DMS79 treated with DMSO at 0.1 percent for 48 hours (cell line): ENCODE data around the gene PAX1.

Source experiments
- DNase-seq: peaks from one replicate; lab custom pipeline; 2025; lab: John Stamatoyannopoulos, UW

The PAX1 gene

DNA sequence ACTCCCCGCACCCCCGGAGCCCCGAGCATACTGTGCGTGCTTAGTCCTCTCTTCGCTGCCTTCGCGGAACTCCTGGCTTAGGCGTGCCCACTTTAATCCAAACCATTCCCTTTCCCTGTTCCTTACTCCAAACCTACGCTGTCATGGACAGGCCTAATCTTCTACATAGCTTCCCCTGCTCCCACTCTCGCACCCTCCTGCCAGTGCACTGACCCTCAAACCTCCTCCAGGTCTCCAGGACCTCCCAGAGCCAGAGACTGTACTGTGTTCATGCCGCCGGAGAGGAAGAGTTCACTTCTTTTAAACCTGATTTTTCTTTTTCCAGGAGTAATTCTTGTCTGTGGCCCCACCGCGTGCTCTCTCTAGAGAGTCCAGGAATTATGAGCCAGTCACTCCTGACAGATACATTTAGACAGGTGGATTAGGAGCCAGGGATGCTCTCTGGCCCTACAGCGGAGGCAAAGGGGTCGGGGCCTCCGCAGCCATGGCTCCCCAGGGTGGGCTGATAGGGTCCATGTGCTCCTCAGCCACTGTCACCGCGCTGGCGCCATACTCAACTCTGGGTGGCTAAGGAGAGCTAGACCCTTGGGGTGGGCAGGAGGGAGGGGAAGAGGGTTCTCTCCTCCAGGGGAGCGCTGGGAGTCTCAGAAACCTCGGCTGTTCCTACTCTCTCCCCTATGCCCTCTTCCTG is 1.6 kb upstream of the PAX1 start:
- DNase-seq: no peak

DNA sequence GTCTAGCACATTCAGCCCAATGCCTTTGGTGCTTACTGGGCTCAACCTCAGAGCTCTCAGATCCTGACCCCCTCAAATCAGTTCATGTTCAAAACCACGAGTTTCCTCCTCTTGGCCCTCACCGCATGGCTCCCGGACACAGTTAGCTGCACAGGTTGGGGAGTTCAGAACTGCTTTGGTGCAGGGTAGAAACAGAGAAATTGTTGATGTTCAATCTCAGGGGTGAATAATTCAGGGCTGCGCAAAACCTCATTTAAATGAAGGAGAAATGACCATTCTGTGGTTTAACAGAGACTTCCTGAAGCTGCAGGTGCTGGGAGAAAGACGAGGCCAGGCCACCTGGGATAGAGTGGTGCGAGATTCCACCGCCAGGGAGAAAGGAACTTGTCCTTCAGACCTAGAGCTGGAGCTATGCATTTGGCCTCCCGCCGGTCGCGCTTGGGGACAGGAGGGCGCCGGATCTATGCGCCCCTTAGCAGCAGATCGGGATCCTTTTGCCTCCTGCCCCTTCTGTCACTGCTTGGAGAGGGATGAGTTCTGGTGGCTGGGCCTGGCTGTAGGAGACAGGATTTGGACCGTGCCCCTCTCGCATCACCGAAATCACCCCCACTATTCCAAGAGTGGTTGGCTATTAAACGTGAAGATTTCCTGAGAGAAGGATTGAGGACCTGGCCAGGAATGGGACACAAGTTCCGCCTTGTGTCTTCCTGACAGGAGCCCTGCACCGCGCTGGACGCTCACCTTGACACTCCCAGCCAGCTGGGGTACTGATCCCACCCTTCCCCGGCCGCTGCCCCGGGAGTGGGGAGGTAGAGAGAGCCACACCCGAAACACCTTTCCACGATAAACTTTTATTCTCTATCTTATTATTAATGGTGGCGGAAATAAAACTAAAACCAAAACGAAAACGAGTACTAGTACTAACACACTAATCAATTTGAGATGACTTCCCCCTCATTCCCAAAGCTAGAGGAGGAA is 767 bp upstream of the PAX1 start:
- DNase-seq: no peak

DNA sequence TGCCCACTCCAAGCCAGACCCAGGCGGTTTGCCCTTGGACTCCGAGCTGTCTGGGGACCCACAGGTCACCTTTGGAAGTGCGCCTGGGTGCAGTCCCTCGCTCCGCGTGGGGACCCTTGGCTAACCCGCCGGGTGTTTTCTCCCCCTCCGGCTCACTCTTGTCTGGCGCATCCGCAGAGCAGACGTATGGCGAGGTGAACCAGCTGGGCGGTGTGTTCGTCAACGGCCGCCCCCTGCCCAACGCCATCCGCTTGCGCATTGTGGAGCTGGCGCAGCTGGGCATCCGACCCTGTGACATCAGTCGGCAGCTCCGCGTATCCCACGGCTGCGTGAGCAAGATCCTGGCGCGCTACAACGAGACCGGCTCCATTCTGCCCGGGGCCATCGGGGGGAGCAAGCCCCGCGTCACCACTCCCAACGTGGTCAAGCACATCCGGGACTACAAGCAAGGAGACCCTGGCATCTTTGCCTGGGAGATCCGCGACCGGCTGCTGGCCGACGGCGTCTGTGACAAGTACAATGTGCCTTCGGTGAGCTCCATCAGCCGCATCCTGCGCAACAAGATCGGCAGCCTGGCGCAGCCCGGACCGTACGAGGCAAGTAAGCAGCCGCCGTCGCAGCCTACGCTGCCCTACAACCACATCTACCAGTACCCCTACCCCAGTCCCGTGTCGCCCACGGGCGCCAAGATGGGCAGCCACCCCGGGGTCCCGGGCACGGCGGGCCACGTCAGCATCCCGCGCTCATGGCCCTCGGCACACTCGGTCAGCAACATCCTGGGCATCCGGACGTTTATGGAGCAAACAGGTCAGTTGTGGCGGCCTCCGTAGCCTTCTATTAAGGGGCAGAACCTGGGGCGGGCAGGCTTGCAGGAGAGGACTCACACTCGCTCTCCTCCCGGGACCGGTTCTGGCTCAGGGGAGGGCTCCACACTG is 1.1 kb downstream of the PAX1 start:
- no peak for DNase-seq

DNA sequence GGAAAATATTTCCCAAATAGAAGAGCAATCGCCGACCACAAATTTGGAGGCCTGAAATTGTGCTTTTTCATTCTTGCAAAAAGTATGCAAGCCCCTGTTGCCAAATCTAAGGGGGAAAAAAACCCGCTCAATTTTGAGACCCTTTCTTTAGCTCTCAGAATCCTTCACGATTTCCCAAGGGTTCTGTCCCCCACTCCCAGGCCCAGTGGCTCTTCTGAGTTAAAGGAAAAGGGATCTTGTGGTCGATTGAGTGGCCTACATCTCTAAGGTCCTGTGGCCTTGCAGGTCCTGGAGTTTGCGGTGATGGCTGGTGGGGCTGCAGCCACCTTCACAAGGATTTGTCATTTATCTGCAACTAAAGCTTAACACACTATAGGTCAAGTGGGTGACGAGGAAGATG is 1.8 kb downstream of the PAX1 start:
- DNase-seq: no peak

DNA sequence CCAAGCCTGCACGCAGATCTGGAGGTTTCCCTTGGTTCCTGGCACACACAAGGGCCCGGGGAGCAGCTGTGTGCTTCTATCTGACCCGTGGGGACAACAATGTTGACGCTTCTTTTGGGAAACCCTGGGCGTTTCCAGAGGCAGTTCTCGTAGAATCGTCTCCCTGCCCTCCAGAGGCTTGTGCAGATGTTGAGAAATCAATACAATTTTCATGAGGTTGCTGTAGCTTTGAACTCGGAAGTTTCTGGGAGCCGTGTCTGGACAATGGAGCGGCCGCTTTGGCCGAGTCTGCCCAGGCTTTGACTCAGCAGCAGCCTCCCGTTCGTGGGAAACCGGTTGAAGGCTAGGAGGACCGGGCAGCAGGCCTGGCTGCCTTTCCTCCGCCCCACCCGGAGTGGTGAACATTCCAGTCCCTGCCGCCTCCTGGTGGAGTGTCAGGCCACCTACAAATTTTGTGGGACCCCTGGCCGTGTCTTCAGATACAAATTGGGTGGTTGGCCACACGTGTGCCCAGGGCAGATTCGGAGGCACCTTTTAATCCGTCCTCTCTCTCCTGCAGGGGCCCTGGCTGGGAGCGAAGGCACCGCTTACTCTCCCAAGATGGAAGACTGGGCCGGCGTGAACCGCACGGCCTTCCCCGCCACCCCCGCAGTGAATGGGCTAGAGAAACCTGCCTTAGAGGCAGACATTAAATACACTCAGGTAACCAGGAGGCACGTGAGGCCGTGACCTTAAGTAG is 2.7 kb downstream of the PAX1 start:
- DNase-seq: no peak

DNA sequence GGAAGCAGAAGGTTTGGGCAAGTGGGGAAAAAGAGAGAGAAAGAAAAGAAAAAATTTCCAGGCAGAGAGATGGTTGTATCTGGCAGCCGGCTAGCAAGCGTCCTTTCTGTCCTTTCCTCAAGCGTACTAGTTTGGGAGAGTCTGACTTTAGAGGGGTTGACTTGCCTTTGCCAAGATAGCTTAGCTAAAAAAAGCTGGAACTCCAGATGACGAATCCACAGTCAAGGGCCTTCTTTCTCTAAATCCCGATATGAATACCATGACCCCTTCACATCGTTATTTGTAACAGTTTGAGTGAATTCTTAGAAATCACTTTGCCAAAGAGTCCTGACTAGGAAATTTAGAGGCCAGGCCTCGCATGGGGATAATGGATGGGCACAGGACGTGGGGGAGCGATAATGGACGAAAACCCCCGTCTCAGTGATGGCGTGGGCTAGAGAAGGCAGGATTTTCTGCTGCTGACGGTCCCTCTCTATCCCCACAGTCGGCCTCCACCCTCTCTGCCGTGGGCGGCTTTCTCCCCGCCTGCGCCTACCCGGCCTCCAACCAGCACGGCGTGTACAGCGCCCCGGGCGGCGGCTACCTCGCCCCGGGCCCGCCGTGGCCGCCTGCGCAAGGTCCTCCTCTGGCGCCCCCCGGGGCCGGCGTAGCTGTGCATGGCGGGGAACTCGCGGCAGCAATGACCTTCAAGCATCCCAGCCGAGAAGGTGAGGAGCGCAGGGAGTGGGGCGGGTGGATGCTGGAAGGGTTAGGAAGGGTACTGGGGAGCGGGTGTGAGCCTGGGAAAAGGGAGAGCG is 3.5 kb downstream of the PAX1 start:
- DNase-seq: no peak

DNA sequence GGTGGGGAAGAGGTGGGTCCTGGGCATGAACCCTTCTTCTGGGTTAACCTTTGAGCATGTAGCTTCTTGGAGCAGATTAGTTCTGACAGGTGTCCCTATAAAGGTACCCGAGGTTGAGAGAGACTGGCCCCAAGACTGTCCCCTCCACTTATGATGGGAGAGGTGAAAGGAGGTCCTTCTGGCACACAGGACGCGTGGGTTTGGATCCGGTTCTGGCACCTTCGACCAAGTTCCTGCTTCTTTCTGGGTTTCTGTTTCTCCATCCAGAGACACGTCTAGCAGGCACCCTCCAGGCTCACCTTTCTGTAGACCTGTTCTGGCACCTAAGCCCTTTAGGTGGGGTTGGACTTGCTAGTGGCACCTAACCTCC is 4.1 kb downstream of the PAX1 start:
- no peak for DNase-seq

DNA sequence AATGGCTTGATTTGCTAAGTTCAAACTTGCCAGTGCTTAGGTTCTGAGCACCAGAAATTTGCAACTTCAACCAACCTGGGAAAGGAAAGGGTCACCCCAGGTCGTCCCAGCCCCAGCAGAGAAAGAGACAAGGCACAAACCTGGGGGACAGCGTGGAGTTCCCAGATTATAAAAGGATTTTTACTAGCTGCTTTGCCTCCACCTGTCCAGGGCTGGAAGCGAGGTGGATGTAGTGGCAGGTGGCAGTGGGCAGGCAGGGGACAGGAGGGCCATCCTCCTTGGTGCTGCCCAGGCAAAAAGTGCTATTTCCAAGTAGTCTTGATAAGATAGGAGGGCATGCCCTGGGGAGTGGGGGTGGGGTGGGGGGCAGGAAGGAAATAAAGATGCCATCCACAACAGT is 4.9 kb downstream of the PAX1 start:
- no peak for DNase-seq

DNA sequence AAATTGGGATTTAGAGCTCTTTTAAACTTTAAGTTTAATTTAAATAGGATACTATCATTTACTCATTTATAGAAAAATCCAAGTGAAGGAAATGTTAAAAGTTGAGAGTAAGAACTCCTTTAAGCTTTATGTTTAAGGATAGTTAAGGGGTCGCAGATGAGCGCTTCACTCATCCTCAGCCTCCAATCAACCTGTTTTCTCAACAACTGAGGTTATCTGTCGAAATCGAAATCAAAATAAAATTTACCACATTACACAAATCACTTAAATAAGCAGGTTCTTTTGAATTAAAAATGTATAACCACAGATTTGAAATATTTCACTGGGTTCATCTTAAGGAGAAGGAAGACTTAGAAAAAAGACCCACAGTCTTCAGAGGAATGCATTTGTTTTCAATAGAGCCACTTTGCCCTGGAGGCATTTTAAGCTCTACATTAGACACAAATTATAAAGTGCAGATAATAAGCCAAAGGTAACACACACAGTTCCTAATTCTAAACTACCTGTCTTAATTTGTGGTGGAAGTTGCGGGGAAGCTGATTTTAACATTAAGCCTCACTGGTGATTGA is 5.5 kb downstream of the PAX1 start:
- no peak for DNase-seq

DNA sequence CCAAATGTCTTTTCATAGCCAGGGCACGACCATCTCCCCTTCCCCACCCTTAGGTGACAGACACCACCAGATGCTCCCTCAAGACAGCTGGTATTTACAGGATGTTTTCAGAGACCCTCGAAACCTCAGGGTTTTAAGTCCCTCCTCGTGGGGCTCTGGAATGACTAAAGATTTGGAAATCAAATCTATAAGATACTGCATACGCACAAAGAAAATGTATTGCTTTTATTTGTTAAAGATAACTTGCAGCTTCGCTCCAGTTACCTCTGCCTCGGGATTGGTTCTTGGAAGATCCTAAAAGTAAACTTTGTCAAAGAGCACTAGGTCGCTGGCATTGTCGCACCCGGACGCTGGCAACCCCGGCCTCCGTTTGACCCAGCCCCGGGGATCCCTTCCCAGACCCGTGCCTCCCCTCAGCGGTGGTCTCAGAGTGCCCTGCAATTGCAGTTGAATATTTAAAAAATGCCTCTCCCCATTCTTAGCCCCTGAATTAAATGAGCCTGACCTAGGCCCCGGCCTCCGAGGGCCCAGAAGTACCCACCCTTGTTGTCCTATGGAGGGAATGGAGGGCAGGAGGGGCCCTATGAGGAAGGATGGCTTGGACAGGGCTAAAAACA is 7.1 kb downstream of the PAX1 start:
- no peak for DNase-seq

DNA sequence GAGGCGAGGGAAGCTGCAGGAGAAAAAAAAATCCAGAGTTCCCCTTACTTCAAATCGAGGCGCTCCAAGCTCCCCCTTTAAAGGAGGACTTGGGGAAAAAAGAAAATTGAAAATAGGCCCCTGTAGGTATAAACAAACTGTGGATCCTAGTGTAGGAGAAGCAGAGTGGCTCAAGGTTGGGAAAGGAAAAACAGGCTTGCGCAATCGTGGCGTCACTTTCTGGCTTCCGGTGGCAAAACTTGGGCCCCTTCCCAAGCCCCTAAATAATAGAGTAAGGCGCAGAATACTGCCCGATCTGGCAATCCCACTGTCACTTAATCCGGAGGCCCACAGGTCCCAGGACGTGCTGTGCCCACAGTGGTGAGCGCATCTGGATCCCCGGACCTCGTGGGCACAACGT is 8.0 kb downstream of the PAX1 start:
- no peak for DNase-seq

DNA sequence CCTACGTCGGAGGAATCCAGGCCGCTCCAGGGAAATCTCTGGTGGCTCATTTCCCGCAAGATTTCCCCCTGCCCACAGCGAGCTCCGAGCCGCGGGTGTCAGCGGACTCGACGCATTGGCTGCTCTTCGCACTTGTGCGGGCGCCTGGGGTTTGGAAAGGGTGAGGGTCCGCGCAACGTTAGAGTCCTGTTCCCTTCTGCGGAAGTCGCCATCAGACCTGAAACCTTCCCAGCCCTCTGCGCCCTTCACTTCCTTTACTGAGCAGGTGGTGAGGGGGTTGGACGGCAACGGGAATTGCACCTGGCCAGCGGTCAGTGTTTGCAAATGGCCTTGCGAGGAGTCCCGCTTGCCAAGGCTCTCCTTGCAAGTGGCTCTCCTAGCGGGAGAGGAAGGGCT is 8.4 kb downstream of the PAX1 start:
- no peak for DNase-seq

DNA sequence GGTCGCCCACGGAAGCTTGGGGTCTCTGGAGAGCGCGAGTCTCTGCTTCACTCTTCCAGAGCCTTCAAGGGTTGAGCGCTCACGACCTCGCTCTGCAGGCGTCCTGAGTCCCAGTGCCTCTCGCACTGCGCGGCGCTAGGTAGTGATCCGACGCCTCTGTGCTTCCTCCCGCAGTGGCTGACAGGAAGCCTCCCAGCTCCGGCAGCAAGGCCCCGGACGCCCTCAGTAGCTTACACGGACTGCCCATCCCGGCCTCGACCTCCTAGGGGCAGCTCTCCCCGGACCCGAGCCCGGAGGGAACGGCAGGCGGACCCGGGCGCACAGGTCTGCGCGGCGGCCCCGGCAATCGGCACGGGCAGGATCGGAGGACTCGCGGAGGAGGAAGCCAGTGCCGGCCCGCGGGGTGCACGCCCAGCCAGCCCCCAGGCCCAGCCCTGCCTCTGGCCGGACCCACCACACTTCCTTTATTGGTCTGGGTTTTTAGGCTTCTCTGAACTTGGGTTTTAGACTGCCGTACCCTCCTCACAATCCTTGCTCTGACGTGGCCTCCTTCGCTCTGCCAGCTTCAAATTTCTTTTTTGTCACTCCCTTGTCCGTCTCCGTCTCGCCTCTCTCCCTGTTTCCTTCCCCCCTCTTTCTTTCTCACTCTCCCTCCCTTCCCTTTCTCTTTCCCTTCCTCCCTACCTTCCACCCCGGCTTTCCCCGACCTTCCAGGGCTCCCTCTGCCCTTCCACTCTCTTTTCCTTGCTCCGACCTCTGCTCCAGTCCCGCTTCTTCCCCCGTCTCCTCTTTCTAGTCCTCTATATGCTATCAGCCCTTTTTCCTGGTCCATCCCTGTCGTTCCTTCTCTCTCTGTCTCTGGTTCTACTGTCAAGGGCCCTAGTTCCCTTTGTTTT is 9.1 kb downstream of the PAX1 start:
- DNase-seq: no peak

DNA sequence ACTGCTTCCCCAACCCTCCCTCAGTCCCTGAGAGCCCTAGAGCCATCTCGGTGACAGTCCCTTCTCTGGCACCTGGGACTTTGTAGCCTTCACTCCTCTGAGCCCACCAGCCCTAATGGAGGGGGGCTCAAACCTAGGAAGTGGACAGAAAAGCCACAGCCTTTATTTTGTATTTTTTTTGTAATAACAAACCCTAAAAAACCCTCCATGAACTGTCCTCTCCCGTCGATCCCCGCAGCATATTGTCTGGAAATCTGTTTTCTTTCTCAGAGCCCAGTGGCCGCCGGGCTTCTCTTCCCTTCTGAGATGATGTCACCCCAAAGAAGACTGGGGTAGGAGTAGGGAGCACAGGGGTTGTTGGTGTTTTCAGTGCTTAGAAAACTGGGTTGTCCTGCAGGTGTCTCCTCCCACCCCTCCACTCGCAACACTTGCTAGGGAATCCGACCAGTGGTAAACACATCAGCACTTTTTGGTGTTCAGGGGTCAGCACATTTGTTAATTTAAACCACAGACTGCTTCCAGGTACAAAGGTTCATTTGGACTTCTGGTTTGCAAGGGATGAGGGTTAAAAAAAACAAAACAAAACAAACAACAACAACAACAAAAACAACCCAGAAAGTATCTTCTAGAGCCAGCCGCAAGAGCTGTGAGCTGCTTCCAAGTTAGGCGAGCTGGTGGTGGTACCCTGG is 9.9 kb downstream of the PAX1 start:
- DNase-seq: no peak

DNA sequence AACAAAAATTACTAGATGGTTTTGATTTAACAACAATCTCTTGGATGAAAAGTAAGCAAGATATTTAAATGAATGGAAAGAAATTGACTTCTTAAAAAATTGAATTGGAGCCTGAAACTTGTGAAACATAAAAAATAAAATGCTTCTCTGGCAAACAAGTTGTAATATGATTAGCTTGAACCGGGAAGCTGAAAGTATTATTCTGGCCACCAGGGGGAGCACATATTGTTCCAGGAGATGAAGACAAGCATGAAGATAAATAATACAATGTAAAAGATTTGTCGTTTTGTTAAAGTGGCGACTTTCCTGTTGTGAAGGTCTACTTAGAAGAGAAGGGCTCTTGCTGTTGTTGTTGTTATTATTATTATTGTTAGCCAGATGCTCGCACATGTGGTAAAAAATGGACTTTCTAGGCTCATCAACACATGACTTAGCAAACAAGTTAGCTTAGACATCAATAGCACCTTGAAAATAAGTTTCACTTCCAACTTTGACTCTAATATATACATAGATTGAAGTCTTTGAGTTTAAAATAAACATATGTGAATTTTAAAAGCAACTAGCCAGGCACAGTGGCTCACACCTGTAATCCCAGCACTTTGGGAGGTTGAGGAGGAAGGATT is 14.2 kb downstream of the PAX1 start:
- DNase-seq: peak; percentile 4

DNA sequence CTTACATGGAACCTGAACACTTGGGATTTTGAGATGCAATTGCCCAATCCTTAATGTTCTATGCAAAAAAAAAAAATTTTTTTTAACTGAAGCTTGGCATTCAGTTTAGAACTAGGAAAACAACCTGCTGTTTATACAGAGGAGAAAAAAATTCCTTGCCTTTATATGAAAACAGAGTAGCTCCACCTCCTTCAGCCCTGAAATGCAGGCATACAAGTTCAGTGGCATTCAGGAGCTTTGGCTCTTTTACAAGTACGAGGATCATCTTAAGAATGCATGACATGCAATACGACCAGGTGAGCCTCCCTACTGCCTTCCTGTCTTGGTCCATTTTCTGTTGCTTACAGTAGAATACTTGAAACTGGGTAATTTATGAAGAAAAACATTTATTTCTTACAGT is 20.4 kb downstream of the PAX1 start:
- no peak for DNase-seq

DNA sequence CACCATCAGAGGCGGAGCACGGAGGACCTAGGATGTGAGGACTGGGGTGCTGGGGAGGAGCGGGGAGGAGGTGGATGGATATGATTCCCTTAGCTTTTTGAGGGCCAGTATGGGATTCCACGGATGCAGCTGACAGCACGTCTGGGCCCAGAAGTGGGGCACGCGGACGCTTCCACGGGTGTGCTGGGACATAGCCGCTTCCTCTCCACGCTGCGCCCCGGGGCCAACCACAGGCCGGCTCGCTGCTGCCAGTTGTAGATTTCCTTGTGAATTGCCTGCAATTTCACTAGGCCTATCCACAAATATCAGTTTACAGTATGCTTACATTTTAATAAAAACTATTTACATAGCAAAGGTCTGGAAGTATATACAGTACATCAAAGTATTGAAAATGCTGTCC is 23.9 kb downstream of the PAX1 start:
- no peak for DNase-seq

DNA sequence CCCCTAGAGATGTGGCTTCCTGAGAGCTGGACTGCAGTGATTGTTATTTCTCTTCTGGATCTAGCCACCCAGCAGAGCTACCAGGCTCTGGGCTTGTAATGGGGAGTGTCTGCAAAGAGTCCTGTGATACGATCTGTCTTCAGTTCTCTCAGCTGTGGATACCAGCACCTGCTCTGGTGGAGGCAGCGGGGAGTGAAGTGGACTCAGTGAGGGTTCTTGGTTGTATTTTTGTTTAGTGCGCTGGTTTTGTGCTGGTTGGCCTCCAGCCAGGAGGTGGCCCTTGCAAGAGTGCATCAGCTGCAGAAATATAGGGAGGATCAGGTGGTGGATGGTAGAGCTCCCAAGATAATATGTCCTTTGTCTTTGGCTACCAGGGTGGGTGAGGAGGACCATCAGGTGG is 33.7 kb downstream of the PAX1 start:
- DNase-seq: no peak
